KMS-11 (cell line): ENCODE results near the gene SAP30.

ENCODE experiments used
- H2AFZ ChIP-seq: fragments of 200-600 bp; sonication (generic); 2 replicates; pipeline ENCODE4 v1.6.1; 2016; ENCODE audit warnings: antibody characterized with exemption, mixed run types, low read depth
- H3K27ac ChIP-seq: fragments of 200-600 bp; sonication (generic); 2 replicates; pipeline ENCODE4 v1.6.1; 2016; ENCODE audit warnings: mild to moderate bottlenecking, mixed run types
- H3K27me3 ChIP-seq: fragments of 200-600 bp; sonication (generic); 2 replicates; pipeline ENCODE4 v1.6.1; 2017; ENCODE audit warnings: mild to moderate bottlenecking, low read depth, mixed run types, moderate library complexity; ENCODE audit not compliant: insufficient read depth
- H3K36me3 ChIP-seq: fragments of 200-600 bp; sonication (generic); 2 replicates; pipeline ENCODE4 v1.6.1; 2017; ENCODE audit warnings: mild to moderate bottlenecking, mixed run types; ENCODE audit not compliant: insufficient read depth
- H3K4me1 ChIP-seq: fragments of 200-600 bp; sonication (generic); 2 replicates; pipeline ENCODE4 v1.6.1; 2016; ENCODE audit warnings: mild to moderate bottlenecking, low read depth, mixed run types; ENCODE audit not compliant: poor library complexity, severe bottlenecking
- H3K4me2 ChIP-seq: fragments of 200-600 bp; sonication (generic); 2 replicates; pipeline ENCODE4 v1.7.0; 2016; ENCODE audit warnings: mild to moderate bottlenecking, mixed run types
- H3K4me3 ChIP-seq: fragments of 200-600 bp; sonication (generic); IDR thresholded peaks from 2 replicates; pipeline ENCODE4 v1.6.1; 2017; ENCODE audit warnings: low read depth, low read length, mixed read lengths; ENCODE audit not compliant: insufficient read depth
- H3K79me2 ChIP-seq: fragments of 200-600 bp; sonication (generic); 2 replicates; pipeline ENCODE4 v1.6.1; 2016; ENCODE audit warnings: low read depth, mixed run types; ENCODE audit not compliant: insufficient read depth
- H3K9ac ChIP-seq: fragments of 200-600 bp; sonication (generic); 2 replicates; pipeline ENCODE4 v1.6.1; 2016; ENCODE audit warnings: mild to moderate bottlenecking, mixed run types
- H4K20me1 ChIP-seq: fragments of 200-600 bp; sonication (generic); 2 replicates; pipeline ENCODE4 v1.6.1; 2016; ENCODE audit warnings: mild to moderate bottlenecking, mixed run types; ENCODE audit not compliant: insufficient read depth
- TF ChIP-seq, protein P1 (sequence below): fragments of 200-600 bp; sonication (generic); conservative IDR thresholded peaks from 2 replicates; pipeline ENCODE4 v1.6.1; 2017; ENCODE audit warnings: low read depth, mild to moderate bottlenecking, antibody characterized with exemption, low read length, moderate library complexity, mixed read lengths

Gene SAP30

DNA sequence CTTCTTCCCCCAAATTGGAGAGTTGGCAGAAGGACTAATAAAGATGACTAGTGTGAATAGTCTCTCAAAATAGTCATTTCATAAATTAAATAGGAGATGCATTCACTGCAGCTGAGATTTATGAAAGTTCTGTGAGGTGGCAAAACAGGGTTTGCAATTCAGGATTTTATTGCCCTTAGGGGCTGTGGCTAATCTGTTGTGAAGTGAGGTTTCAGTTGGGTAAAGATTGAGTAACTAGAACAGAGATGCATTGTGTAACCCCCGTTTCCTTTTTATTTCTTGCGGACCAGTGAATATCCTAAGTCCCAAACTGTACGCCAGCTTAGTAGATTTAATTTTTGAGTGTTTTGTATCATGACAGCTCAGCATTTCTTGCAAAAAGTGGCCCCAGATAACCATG, 44.3 kb downstream of the SAP30 start:
- TF ChIP-seq, protein P1, sequence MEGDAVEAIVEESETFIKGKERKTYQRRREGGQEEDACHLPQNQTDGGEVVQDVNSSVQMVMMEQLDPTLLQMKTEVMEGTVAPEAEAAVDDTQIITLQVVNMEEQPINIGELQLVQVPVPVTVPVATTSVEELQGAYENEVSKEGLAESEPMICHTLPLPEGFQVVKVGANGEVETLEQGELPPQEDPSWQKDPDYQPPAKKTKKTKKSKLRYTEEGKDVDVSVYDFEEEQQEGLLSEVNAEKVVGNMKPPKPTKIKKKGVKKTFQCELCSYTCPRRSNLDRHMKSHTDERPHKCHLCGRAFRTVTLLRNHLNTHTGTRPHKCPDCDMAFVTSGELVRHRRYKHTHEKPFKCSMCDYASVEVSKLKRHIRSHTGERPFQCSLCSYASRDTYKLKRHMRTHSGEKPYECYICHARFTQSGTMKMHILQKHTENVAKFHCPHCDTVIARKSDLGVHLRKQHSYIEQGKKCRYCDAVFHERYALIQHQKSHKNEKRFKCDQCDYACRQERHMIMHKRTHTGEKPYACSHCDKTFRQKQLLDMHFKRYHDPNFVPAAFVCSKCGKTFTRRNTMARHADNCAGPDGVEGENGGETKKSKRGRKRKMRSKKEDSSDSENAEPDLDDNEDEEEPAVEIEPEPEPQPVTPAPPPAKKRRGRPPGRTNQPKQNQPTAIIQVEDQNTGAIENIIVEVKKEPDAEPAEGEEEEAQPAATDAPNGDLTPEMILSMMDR = no peak
- H3K27me3 ChIP-seq = no peaks in the 10 kb centered on the region
- H4K20me1 ChIP-seq = no peaks in the 10 kb centered on the region
- H3K4me1 ChIP-seq = no peaks in the 10 kb centered on the region
- H2AFZ ChIP-seq = no peak overlapping the region
- no peaks in the 10 kb centered on the region for H3K79me2 ChIP-seq
- H3K9ac ChIP-seq = no peak overlapping the region
- H3K36me3 ChIP-seq = no peaks in the 10 kb centered on the region
- no peak overlapping the region for H3K4me3 ChIP-seq
- H3K4me2 ChIP-seq = no peak overlapping the region
- no peak overlapping the region for H3K27ac ChIP-seq

DNA sequence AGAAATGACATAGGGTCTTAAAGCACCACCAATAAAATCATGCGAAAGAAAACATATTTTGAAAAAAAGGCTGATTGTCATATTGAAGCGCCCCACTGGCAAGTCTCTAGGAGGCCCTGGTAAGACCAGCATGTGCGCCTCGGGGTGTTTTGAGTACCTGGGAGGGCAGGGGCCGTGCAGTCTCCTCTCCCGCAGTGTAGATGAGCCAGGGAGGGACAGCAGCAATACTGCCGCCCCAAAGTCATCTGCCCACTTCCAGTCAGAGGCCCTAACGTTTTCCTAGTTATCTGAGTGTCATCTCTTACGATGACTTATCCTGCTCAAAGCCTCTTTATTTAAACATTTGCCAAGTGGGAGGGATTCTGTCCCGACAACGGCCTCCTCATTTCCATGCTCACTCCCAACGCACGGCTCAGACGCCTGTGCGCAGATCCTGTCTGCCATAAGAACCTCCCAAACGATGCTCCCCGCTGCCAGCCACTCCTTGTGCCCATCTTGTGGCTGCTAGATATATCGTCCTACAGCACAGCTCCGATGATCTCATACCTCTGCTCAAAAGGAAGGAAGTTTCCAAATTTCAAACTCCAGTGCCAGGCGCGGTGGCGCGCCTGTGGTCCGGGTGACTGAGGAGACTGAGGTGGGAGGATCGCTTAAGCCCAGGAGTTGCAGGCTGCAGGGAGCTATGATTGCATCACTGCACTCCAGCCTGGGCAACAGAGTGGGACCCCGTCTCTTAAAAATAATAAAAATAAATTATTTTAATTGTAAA, 45.3 kb downstream of the SAP30 start:
- H3K36me3 ChIP-seq = no peaks in the 10 kb centered on the region
- H3K27me3 ChIP-seq = no peaks in the 10 kb centered on the region
- H3K27ac ChIP-seq = no peak overlapping the region
- no peak overlapping the region for H2AFZ ChIP-seq
- TF ChIP-seq, protein P1 = no peak
- no peaks in the 10 kb centered on the region for H3K4me1 ChIP-seq
- H3K79me2 ChIP-seq = no peaks in the 10 kb centered on the region
- no peak overlapping the region for H3K4me3 ChIP-seq
- no peaks in the 10 kb centered on the region for H4K20me1 ChIP-seq
- no peak overlapping the region for H3K4me2 ChIP-seq
- no peak overlapping the region for H3K9ac ChIP-seq

DNA sequence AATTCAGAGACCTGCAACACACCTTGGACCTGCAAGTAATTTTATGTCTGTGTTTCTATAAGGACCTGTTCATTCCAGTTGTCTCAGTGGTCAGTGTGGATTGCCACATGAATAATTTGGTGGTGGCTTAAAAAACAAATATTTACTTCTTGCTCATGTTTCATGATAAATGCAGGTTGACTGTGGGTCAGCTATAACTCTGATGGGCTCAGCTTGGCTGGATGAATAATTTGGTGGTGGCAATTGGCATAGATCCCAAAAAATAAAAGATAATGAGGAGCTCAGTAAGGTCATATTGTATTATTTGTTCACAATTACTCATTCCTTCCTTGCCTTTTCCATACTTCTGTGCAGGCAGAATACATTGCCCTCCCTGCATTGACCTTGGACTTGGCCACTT, 47.1 kb downstream of the SAP30 start:
- Histone ChIP-seq H4K20me1 (no peaks in the 10 kb centered on the region), H3K27ac (no peak overlapping the region), H3K4me3 (no peak overlapping the region), H2AFZ (no peak overlapping the region), H3K27me3 (no peaks in the 10 kb centered on the region), H3K79me2 (no peaks in the 10 kb centered on the region), H3K4me2 (no peak overlapping the region), H3K36me3 (no peaks in the 10 kb centered on the region), H3K4me1 (no peaks in the 10 kb centered on the region), H3K9ac (no peak overlapping the region)
- TF ChIP-seq, protein P1 = no peak

DNA sequence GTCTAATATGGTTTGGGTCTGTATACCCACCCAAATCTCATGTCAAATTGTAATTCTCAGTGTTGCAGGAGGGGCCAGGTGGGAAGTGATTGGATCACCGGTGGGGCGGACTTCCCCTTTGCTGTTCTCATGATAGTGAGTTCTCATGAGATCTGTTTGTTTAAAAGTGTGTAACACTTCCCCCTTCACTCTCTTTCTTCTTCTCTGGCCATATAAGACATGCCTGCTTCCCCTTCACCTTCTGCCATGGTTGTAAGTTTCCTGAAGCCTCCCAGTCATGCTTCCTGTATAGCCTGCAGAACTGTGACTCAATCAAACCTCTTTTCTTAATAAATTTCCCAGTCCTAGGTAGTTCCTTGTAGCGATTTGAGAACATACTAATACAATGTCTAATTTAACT, 47.9 kb downstream of the SAP30 start:
- Histone ChIP-seq H3K9ac (no peak overlapping the region), H2AFZ (no peak overlapping the region), H3K27me3 (no peaks in the 10 kb centered on the region), H4K20me1 (no peaks in the 10 kb centered on the region), H3K27ac (no peak overlapping the region), H3K4me3 (no peak overlapping the region), H3K36me3 (no peaks in the 10 kb centered on the region), H3K4me1 (no peaks in the 10 kb centered on the region), H3K79me2 (no peaks in the 10 kb centered on the region), H3K4me2 (no peak overlapping the region)
- TF ChIP-seq, protein P1 = no peak
